NOMO-1 (cell line): ENCODE measurements around the gene ZNF787.

ENCODE experiments used
- DNase-seq, 2 experiments: peaks; one replicate each; lab custom pipeline; 2025; ENCODE audit not compliant: unreplicated experiment in 2 of 2; lab: John Stamatoyannopoulos, UW

Gene ZNF787

DNA sequence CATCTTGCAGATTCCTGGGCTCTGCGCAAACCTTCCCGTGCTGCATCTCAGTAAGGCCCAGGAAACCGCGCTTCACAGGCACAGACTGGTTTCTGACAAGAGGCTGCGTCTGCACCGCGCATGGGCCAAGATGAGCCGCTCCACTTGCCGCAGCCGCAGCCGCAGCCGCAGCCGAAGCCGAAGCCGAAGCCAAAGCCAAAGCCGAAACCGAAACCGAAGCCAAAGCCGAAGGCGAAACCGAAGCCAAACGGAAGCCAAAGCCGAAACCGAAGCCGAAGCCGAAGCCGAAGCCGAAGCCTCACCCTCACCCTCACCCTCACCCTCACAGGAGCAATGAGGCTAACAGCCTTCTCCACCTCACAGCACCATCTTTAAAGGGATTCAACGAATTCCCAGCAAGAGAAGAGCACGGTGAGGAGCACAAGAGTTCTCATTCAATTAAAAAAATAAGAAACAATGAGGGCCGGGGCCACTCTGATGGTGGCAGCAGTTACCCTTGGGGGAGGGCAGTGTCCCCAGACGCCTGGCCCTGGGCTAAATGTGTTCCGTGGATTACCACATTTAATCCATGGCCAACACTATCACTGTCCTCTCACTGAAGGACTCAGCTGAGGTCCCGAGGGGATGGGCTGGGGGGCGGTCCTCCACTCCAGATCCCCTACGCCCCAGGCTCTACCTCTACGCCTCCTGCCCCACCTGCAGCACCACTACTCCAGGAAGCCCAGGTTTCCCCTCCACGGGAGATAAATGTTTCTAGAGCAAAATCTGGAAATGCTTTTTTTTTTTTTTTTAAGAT, 29.1 kb downstream of the ZNF787 start:
- no peak for DNase-seq

- DNase-seq = no peak
These were observed 30.0 kb downstream of the ZNF787 start for GRCh38 chr19:56091066-56091490.

- no peak for DNase-seq
These were observed 31.8 kb downstream of the ZNF787 start for GRCh38 chr19:56089344-56089743.

DNA sequence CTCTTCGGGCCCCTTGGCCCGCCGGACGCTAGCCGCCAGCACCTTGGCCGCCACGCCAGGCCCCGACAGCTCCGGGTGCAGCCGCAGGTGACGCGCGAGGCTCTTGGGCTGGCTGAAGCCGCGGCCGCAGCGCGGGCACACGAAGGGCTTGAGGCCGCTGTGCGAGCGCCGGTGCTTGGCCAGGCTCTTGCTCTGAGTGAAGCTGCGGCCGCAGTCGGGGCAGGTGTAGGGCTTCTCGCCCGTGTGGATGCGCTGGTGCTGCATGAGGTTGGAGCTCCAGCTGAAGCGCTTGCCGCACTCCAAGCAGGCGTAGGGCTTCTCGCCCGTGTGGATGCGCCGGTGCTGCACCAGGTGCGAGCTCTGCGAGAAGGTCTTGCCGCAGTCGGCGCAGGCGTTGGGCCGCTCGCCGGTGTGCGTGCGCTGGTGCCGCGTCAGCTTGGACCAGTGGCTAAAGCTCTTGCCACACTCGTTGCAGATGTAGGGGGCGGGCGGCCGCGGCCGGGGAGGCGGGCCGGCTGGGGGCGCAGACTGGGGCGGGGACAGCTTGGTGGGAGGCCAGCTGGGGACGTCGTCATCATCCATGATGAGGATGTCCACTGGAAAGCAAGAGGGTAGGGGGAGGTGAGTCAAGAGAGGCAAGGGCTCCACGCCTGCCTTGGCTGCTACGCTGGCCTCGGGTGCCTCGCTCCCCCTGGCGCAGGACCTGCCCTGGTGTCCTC, 32.4 kb downstream of the ZNF787 start:
- no peak for DNase-seq

- DNase-seq = no peak
These were observed 33.2 kb downstream of the ZNF787 start for GRCh38 chr19:56087647-56088496.

- no peak for DNase-seq
These were observed 34.2 kb downstream of the ZNF787 start for GRCh38 chr19:56086671-56087430.

GRCh38 chr19:56085571-56086275, 35.4 kb downstream of the ZNF787 start:
- no peak for DNase-seq

- DNase-seq = no peak
These were observed 36.1 kb downstream of the ZNF787 start for GRCh38 chr19:56084835-56085536.

DNA sequence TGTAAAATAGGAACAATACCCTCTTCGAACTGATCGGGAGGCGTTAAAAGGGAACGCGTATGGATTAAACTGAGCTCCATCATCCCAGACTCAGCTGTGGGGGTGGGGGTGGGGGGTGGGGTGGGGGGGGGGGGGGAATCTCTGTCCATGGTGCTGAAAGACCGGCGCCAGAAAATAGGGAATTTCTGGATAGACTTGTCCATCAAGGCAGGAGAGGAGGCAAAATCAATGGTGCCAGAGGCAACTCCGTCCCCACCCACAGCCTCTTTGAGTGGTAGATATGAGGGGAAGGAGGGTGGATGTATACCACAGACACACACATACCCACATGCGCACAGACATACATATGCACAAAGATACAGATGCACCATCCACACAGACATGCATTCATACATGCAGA, 37.4 kb downstream of the ZNF787 start:
- DNase-seq = no peak

DNA sequence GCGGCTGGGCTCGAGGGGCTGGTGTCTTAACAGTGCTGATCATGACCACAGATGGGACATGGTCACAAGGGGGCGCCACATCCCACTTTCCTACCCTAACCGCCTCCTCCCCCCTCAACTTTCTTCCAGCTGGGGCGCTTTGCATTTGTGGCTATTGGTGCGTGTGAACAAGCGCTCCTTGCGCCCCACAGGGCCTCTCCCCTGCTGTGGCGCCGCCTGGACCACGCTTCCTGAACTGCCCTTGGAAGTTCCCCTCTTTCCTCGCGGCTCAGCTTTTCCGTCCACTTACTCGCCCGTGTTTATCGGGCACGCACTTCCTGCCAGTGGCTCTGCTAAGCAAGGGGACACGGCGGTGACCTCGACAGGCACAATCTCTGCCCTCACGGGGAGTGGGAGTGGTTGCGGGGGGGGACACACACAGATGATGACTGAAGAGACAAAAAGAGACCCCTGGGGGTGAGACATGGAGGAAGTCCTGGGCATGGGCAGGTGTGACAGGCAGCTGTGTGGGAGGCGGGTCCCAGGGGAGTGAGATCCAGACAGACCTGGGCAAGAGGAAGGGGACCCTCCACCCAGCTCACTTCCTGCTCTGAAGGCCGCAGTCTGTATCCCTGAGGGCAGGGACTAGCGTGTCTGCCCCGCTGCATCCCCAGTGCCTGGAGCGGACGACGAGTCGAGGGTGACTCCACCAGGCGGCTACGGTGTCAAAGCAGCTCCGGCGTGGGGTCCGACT, 40.3 kb downstream of the ZNF787 start:
- DNase-seq = peak; percentile 79 to 89

DNA sequence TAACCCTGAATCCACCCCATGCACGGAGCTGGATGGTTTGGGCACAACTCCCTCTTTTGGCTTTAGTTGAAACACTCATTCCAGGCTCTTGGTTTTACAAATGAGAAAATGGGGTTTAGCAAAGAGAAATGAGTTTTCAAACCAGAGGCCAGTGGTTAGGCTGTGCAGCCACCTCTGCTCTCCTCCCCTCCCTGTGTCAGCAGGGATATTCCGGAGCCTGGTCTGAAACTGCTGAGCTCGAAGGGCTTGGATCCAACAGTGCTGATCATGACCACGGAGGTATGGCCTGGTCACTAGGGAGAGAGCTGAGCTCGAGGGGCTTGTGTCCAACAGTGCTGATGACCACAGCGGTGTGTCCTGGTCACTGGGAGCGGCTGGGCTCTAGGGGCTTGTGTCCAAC, 41.5 kb downstream of the ZNF787 start:
- DNase-seq = no peak

- peak in 1 of 2 experiments; percentile 46 for DNase-seq
These were observed 44.6 kb downstream of the ZNF787 start for GRCh38 chr19:56076498-56076897.

GRCh38 chr19:56071151-56071550, 49.9 kb downstream of the ZNF787 start:
- no peak for DNase-seq

DNA sequence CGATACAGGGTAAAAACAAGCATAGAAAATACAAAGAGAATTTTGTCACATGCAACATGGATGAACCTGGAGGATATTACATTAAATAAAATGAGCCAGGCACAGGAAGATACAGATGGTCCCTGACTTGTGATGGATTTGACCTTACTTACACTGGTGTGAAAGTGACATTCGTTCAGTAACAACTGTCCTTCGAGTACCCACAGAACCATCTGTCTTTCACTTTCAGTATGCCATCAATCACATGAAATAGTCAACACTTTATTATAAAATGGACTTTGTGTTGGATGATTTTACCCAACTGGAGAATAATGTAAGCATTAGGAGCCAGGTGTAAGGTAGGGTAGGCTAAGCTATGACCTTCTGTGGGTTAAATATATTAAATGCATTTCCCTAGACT, 51.5 kb downstream of the ZNF787 start:
- DNase-seq = no peak

DNA sequence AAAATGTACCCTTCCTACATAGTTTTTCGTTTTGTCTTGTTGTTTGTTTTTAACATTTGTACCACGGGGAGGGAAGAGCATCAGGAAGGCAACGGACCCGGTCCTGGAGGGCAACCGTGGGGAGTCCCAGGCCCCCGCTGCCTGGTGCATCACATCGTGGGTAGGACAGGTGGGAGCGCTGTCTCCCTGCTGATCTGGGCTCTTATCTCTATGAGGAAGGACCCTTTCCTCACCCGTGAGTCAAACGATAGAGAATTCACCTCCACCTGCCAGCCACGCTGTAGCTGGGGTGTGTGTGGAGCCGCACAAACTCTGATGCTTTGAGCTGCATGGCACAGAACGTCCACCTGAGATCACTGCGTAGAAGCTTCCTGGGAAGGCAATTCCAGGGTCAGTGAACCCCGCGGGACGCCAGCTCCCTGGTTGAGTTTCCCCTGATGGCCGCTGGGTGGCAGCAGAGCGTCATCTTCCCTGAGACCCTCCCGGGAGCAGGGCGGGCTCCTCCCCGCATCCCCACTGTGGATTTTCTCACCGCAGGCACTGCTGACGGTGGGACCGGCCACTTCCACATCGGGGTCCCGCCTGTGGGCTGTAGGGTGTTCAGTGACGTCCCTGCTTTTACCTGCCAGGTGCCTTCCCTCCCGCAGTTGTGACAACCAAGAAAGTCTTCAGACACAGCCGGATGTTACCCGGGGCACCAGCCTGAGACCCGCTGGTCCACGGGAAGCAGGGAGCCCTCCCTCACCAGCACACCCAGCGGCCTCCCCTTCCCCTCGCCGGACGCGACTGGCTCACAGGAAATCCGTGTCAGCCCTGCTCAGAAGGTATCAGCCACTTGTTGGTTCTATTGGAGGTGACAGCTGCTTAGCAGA, 54.7 kb downstream of the ZNF787 start:
- peak in 1 of 2 experiments; percentile 21 for DNase-seq

- DNase-seq = no peak
These were observed 67.5 kb downstream of the ZNF787 start for GRCh38 chr19:56053596-56053995.
